ENCODE data around the gene SND1.

The SND1 gene

GRCh38 chr7:127876393-127876792, 224.4 kb downstream of the SND1 start:
- DNase-seq = no peak

GRCh38 chr7:127877951-127878350, 226.0 kb downstream of the SND1 start:
- no peak for DNase-seq

GRCh38 chr7:127878791-127879190, 226.8 kb downstream of the SND1 start:
- no peak for DNase-seq

GRCh38 chr7:127879436-127879835, 227.4 kb downstream of the SND1 start:
- DNase-seq = no peak

GRCh38 chr7:127879942-127880341, 227.9 kb downstream of the SND1 start:
- DNase-seq = no peak

- DNase-seq = no peak
Observed at GRCh38 chr7:127880454-127880853, 228.5 kb downstream of the SND1 start.

- no peak for DNase-seq
Observed at GRCh38 chr7:127881564-127881963, 229.6 kb downstream of the SND1 start.

- no peak for DNase-seq
Observed at GRCh38 chr7:127882313-127882920, 230.4 kb downstream of the SND1 start.

GRCh38 chr7:127884066-127884559, 232.1 kb downstream of the SND1 start:
- no peak for DNase-seq

GRCh38 chr7:127885222-127885772, 233.3 kb downstream of the SND1 start:
- no peak for DNase-seq

- no peak for DNase-seq
Observed at GRCh38 chr7:127885843-127886242, 233.8 kb downstream of the SND1 start.

- DNase-seq = no peak
Observed at GRCh38 chr7:127886248-127886647, 234.3 kb downstream of the SND1 start.

- DNase-seq = no peak
Observed at GRCh38 chr7:127887096-127887495, 235.1 kb downstream of the SND1 start.

- DNase-seq = no peak
Observed at GRCh38 chr7:127887631-127888030, 235.6 kb downstream of the SND1 start.

- DNase-seq = no peak
Observed at GRCh38 chr7:127888411-127888810, 236.4 kb downstream of the SND1 start.

GRCh38 chr7:127888825-127889224, 236.8 kb downstream of the SND1 start:
- DNase-seq = no peak

GRCh38 chr7:127889677-127890076, 237.7 kb downstream of the SND1 start:
- DNase-seq = no peak

- DNase-seq = no peak
Observed at GRCh38 chr7:127890726-127891125, 238.7 kb downstream of the SND1 start.

- no peak for DNase-seq
Observed at GRCh38 chr7:127891144-127891543, 239.2 kb downstream of the SND1 start.

- DNase-seq = no peak
Observed at GRCh38 chr7:127891854-127892438, 240.0 kb downstream of the SND1 start.

GRCh38 chr7:127892488-127893314, 240.7 kb downstream of the SND1 start:
- no peak for DNase-seq

- DNase-seq = no peak
Observed at GRCh38 chr7:127893547-127893946, 241.6 kb downstream of the SND1 start.

- no peak for DNase-seq
Observed at GRCh38 chr7:127894588-127894987, 242.6 kb downstream of the SND1 start.

- DNase-seq = no peak
Observed at GRCh38 chr7:127895360-127895759, 243.4 kb downstream of the SND1 start.

Data from stimulated activated CD8-positive, alpha-beta memory T cell treated with anti-CD3 and anti-CD28 coated beads, Interleukin-4, amount 100 ng/mL, for 48 hours (primary cell).